Lung microvascular endothelial cell (primary cell): Measurements from ENCODE around the gene SPR. TPM values are rescaled to one million over a fixed set of nuclear protein-coding genes. Genes with fewer than 3 reads are reported as not detected.
A peak's percentile ranks its signal among the peaks of the same experiment; 100 is the strongest.

Source experiments
- DNase-seq, 2 donors: peaks; one replicate each; pipeline versions ENCODE4 v3.0.0 to v3.0.0-alpha.2; 2010; ENCODE audit warnings: low read depth in 2 of 2
- total RNA-seq: library from RNA; depleted of rRNA; stranded (reverse); fragments of >200 nt; gene quantifications from 2 replicates; pipeline ENCODE4 v1.2.1, GENCODE V29; 2014

SPR gene
- total RNA-seq, 1 donor from 2014 or later: 51.6 TPM

DNA sequence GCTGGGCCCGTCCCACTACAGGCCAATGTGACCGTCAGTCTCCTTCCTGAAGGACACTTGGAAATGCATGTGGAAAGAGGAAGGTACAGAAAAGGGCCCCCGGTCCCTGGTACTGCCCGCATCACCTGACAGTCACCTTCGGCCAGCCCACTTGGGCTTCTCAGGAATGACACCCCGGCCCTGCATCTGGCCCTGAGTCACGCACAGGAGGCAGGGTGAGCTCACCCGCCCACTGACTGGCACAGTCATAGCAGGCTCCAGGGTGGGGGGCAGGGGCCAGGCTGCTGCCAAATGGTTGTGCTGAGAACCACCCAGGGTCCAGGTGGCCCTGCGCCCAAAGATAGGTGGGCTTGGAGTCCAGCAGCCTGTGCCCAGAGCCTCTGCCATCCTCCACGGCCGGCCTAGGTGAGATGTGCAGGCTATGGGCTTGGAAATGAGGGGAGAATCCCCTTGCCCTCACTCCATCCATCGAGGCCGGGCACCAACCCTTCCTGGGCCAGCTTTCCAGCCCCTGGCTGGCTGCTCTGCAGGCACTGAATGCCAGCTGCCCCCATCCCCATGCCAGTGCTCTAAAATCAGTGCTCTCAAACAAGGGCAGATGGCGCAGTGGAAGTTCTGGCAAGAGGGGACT, 44.2 kb downstream of the SPR start:
- DNase-seq: no peak

DNA sequence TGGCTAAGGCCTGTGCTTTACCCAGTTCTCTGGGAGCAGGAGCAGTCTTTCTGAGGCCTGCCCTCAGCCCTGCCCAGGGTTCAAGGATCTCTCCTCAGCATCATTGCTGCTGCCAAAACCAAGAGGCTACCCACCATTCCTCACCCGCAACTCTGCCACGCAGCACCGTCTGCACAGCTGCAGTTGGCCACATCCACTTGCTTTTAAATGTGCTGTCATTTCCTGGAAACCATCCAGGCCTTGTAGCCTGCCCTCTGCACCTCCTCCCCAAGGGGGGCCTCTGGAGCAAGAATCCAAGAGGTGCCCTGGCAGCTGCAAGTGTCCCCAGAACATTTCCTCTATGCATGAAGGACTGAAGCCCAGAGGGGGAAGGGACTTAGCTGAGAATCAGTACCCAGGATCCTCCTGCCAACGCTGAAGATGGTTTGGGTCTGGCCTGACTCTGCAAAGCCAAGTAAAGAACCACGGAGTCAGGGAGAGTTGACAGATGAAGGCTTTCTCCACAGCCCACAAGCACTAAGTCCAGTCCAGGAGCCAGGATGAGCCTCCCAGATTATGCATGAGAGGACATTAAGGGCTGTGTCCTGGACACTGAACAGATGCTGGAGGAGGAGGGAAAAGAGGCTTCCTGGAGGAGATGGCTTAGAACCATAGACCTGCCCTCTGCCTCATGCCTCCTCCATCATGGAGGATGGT, 45.0 kb downstream of the SPR start:
- peak in 1 of 2 donors; percentile 18 for DNase-seq

DNA sequence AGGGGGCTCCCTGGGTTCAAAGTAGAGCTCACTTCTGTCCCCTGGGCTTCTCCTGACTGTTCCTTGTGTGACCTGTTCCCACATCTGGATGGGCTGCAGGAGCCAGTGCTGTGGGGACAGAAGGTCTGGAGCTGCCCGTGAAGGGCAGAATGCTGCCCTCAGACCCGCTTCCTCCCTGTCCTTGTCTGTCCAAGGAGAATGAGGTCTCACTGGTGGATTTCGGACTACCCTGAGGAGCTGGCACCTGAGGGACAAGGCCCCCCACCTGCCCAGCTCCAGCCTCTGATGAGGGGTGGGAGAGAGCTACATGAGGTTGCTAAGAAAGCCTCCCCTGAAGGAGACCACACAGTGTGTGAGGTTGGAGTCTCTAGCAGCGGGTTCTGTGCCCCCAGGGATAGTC, 45.6 kb downstream of the SPR start:
- DNase-seq: no peak

DNA sequence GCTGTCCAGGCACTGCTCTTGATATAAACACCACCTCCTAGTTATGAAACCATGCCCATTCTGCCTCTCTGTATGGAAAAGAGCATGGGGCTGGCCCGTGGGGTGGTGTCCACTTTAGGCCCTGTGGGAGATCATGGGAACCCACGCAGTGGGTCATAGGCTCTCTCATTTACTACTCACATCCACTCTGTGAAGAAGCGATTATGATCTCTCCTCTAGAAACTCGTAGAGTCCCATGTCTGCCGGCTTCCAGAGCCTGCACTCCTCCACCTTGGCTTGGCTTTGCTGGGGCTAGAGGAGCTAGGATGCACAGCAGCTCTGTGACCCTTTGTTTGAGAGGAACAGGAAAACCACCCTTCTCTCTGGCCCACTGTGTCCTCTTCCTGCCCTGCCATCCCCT, 46.0 kb downstream of the SPR start:
- DNase-seq: no peak

DNA sequence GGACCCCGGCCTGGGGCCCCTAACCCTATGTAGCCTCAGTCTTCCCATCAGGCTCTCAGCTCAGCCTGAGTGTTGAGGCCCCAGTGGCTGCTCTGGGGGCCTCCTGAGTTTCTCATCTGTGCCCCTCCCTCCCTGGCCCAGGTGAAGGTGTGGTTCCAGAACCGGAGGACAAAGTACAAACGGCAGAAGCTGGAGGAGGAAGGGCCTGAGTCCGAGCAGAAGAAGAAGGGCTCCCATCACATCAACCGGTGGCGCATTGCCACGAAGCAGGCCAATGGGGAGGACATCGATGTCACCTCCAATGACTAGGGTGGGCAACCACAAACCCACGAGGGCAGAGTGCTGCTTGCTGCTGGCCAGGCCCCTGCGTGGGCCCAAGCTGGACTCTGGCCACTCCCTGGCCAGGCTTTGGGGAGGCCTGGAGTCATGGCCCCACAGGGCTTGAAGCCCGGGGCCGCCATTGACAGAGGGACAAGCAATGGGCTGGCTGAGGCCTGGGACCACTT, 46.5 kb downstream of the SPR start:
- DNase-seq: no peak

DNA sequence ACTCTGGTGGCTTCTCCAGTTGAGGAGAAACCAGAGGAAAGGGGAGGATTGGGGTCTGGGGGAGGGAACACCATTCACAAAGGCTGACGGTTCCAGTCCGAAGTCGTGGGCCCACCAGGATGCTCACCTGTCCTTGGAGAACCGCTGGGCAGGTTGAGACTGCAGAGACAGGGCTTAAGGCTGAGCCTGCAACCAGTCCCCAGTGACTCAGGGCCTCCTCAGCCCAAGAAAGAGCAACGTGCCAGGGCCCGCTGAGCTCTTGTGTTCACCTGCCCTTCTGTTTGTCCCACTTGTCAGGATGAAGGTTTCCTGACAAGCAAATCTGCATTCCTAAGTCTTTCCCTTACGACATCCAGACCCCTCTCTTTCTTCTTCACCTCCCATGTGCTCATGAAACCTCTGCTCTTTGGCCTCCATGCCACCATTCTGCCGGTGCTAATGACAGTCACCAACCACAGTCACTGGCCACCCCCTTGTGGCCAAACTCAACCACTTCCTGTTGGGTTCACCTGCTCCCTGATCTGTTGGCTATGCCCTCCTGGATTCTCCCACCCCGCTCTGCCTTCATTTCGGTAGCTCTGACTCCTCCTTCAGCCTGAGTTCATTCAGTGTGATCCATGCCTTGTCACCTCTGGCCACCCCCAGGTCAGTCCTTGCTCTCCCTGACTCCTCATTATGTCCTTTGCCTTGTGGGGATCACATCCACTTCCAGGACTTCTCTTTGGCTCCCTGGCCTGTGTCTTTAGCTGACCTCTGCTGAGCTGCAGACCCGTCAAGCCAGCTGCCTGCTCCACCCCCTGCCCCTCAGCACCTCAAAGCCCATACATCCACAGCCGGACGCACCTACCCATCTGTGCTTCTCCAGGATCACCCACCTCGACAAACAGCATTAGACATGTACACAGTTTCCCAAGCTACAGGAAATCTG, 47.7 kb downstream of the SPR start:
- DNase-seq: no peak

DNA sequence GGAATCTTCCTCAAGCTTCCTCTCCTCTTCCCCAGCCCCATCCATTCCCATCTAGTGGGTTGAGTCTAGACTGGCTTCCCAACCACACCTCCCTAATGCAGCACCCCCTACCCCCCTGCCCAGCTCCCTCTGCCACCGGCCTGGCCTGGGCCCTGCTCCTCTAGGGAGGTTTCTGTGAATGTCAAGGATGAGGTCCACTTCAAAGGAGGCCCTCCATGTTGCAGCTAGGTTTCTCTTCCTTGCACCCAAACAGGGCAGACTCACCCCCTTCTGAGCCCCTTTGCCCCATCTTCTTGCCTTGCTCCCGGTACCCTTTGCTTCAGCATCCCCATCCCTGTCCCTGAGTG, 48.4 kb downstream of the SPR start:
- no peak for DNase-seq

DNA sequence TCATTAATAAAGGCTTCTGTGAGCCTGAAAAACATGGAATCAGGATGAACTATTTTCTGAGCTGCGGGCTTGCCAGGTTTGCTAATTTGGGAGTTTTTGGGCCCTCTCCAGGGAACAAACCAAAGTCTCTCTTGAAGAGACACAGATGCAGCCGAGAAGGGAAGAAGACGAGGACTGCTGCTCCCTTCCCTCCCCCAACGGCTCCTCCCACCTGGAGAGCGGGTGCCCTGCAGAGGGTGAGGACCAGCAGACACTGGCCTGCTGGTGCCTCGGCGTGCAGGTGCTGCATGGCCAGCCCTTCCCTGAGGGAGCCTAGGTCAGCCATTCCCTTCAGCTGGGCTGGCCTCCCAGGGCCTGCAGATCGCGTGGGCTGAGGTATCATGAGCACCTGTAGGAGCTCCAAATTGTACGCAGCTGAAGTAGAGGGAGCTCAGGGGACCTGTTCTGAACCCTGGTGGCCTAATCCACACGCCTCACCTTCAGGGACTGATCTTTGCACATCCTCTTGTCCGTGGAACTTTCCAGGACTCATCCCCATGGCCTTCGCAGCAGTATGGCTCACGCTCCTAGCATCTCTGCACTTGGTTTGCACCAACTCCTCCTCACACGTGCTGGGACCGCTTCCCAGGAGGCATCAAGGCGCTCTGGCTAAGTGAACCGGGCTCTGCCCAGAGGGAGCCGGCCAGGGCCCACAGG, 49.6 kb downstream of the SPR start:
- no peak for DNase-seq

DNA sequence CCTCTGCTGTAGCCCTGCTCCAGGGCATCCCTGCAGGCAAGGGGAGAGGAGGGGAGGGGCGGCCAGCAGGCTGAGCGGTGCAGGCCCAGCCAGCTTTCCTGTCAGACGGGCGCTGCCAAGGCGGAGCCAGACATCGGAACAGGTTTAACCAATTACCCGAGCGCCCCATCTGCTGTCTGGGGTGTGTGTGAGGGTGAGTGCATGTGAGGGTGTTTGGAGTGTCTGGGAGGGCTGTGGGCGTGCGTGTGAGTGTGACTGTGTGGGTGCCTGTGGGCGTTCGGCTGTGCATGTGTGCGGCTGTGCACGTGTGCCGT, 50.1 kb downstream of the SPR start:
- no peak for DNase-seq

DNA sequence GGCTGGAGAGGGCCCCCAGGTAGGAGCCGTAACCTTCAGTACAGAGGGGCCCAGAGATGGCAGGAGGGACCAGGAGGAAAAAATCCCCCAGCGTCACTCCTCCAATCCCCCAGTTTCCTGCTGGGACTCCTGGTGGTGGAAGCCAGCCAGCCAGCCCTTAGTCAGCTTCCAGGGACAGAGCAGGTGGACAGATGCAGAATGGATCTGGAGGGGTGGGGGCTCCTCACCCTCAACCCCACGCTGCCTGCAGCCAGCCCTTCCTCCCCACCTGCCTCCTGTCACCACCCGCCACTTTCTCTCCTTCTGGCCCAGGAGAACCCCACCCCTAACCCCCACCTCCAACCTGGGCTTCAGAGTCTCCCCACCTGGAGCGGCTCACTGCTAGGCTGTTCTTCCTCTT, 51.2 kb downstream of the SPR start:
- DNase-seq: no peak

DNA sequence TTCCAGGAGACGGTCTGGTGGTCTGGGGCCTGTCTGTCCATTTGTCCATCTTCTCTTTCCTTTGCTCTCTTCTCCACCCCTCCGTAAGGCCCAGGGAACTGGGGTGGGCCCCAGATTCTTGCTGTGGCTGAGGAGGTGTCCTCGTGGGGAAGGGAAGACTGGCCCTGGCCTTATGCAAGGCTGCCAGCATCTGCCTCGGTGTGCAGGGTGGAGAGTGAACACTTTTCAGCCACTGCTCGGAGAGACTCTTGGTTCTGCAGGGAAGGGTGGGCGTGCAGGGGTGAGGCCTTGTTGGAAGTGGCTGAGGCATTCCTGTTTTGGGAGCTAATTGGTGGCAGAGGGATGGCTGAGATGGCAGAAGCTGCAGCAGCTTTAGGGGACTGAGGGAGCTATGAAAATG, 53.2 kb downstream of the SPR start:
- no peak for DNase-seq

DNA sequence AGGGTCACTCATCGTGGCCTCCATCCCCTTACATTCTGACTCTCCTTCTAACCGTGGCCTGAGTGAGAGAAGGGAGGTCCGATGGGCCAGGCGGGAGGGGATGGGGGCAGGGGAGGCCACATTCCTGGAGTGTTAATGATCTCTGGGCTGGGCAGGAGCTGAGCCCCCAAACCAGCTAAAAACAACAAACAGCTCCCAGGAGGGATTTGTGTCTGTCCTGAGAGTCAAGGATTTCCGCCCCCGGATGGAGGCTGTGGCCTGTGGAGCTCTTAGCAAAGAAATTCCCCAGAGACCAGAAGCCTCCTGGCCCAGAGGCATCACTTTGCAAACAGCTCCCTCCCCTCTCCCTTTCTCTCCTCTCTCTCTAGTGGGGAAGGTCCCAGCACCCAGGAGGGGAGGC, 53.6 kb downstream of the SPR start:
- DNase-seq: no peak

Other genes with a start within 250 kb of the SPR start
- gene EXOC6B, start 61.4 kb upstream of the SPR start, total RNA-seq: 13.1 and 16.1 TPM in 2 replicates
- not detected in 2 replicates for gene EMX1, start 30.1 kb downstream of the SPR start, total RNA-seq
- gene SFXN5, start 184.3 kb downstream of the SPR start, total RNA-seq: 8.1 and 8.9 TPM in 2 replicates
- 38.4 and 62.5 TPM in 2 replicates for gene RAB11FIP5, start 225.5 kb downstream of the SPR start, total RNA-seq